Activated CD8-positive, alpha-beta T cell treated with anti-CD3 and anti-CD28 coated beads for 36 hours (primary cell): ENCODE measurements around the gene DAB2IP. TPM values are rescaled to one million over a fixed set of nuclear protein-coding genes. Genes with fewer than 3 reads are reported as not detected.

Experiments used
- ATAC-seq: fragments of 200-7000 bp; cut with Tn5 transposase; one replicate; pipeline ENCODE4 v1.10.0; 2021; ENCODE audit warnings: mild to moderate bottlenecking, moderate library complexity
- CTCF ChIA-PET: fragments of 350-600 bp; sonication (Branson Sonifier 250); formaldehyde crosslinking; loops from one replicate; lab custom pipeline; 2021; ENCODE audit warnings: antibody characterized with exemption; lab: Charles Lee
- POLR2A ChIA-PET: fragments of 350-600 bp; sonication (Branson Sonifier 250); formaldehyde crosslinking; loops from one replicate; lab custom pipeline; 2021; ENCODE audit warnings: antibody characterized with exemption; lab: Charles Lee
- DNase-seq: peaks from one replicate; pipeline ENCODE4 v3.0.0-alpha.2; 2020
- H3K27ac Mint-ChIP-seq: one replicate; pipeline ENCODE4 v1.8.0; 2021; ENCODE audit warnings: mild to moderate bottlenecking, mixed read lengths
- H3K27me3 Mint-ChIP-seq: one replicate; pipeline ENCODE4 v1.8.0; 2021; ENCODE audit warnings: mixed read lengths
- H3K36me3 Mint-ChIP-seq: one replicate; pipeline ENCODE4 v1.8.0; 2021; ENCODE audit warnings: low read depth, mixed read lengths
- H3K4me1 Mint-ChIP-seq: one replicate; pipeline ENCODE4 v1.8.0; 2021; ENCODE audit warnings: low read depth, mixed read lengths
- H3K4me3 Mint-ChIP-seq: one replicate; pipeline ENCODE4 v1.8.0; 2021; ENCODE audit warnings: mild to moderate bottlenecking, moderate library complexity, mixed read lengths
- H3K9me3 Mint-ChIP-seq: one replicate; pipeline ENCODE4 v1.8.0; 2021; ENCODE audit warnings: mixed read lengths
- intact Hi-C: fragments of 100-400 bp; cut with micrococcal nuclease; formaldehyde crosslinking; loops from one replicate; pipeline ENCODE4 v1.10.0; 2022
- total RNA-seq, 2 experiments: library from RNA; stranded (reverse); gene quantifications; one replicate each; pipeline ENCODE4 v1.2.3, GENCODE V29; 2021
- TF ChIP-seq, protein P1 (sequence below): fragments of 200-600 bp; IDR thresholded peaks from one replicate; pipeline ENCODE4 v1.8.0; 2022; ENCODE audit warnings: antibody characterized with exemption, mild to moderate bottlenecking

Gene DAB2IP
- total RNA-seq, 2 experiments from 2014 or later: 0.54 to 1.5 TPM

DNA sequence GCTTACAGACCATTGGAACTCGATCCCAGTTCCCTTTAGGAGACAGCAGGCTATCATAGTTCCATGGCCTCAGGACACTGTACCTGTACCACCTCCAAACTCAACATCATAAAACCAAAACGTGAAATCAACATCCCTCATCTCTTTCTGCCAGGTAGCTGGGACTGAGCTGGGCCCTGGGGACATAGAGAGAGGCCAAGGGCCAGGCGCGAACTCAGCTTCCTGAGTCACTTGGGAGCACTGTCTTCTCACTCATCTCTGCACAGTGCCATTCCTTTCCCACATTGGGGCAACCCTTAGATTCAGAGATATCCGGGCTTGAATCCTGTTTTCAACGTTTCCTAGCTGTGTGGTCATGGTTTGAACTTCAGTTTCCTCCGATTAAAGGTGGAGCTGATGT, 12.2 kb downstream of the DAB2IP start:
- Mint-ChIP-seq H3K36me3 (no peaks in the 10 kb centered on the region), H3K9me3 (no peaks in the 10 kb centered on the region), H3K4me1 (no peaks in the 10 kb centered on the region), H3K27ac (no peak overlapping the region), H3K4me3 (no peak overlapping the region), H3K27me3 (peaks cover 10% of the 10 kb centered on the region)
- ChIA-PET CTCF (interaction anchor here (1.0 to 2.0 kb wide), 3 partner anchors 21 to 299 kb away, joined by 3 to 6 read pairs (median 4); no protein-coding TSS in a partner anchor), POLR2A (no interaction called here)
- ATAC-seq (no peak), DNase-seq (no peak)
- TF ChIP-seq, protein P1, sequence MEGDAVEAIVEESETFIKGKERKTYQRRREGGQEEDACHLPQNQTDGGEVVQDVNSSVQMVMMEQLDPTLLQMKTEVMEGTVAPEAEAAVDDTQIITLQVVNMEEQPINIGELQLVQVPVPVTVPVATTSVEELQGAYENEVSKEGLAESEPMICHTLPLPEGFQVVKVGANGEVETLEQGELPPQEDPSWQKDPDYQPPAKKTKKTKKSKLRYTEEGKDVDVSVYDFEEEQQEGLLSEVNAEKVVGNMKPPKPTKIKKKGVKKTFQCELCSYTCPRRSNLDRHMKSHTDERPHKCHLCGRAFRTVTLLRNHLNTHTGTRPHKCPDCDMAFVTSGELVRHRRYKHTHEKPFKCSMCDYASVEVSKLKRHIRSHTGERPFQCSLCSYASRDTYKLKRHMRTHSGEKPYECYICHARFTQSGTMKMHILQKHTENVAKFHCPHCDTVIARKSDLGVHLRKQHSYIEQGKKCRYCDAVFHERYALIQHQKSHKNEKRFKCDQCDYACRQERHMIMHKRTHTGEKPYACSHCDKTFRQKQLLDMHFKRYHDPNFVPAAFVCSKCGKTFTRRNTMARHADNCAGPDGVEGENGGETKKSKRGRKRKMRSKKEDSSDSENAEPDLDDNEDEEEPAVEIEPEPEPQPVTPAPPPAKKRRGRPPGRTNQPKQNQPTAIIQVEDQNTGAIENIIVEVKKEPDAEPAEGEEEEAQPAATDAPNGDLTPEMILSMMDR: no peak
- intact Hi-C loops: no loop called here

GRCh38 chr9:121666294-121666693, 14.9 kb downstream of the DAB2IP start:
- peaks cover 16% of the 10 kb centered on the region for H3K27me3 Mint-ChIP-seq
- no peak overlapping the region for H3K27ac Mint-ChIP-seq
- ATAC-seq (no peak), DNase-seq (no peak)
- H3K4me1 Mint-ChIP-seq: no peaks in the 10 kb centered on the region
- CTCF ChIA-PET: interaction anchor here (1.0 kb wide), 1 partner anchor 18 kb away, joined by 3 read pairs; no protein-coding TSS in a partner anchor
- POLR2A ChIA-PET: no interaction called here
- H3K36me3 Mint-ChIP-seq: no peaks in the 10 kb centered on the region
- TF ChIP-seq, protein P1: no peak
- intact Hi-C loops: no loop called here
- no peaks in the 10 kb centered on the region for H3K9me3 Mint-ChIP-seq
- H3K4me3 Mint-ChIP-seq: no peak overlapping the region

DNA sequence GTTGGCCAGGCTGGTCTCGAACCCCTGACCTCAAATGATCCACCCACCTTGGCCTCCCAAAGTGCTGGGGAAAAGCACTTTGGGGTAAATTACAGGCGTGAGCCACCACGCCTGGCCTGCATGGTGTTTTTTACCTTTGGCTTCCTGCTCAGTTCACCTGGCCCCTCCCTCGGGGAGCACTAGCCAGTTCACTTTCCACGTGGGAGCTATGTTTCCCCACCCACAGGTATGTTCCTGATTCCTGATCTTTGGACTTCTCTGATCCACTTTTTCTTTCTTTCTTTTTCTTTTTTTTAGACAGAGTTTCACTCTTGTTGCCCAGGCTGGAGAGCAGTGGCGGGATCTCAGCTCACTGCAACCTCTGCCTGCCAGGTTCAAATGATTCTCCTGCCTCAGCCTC, 15.8 kb downstream of the DAB2IP start:
- POLR2A ChIA-PET: no interaction called here
- H3K9me3 Mint-ChIP-seq: no peaks in the 10 kb centered on the region
- CTCF ChIA-PET: interaction anchor here (0.6 to 1.0 kb wide), 2 partner anchors 17 to 654 kb away, joined by 3 read pairs; no protein-coding TSS in a partner anchor
- H3K27me3 Mint-ChIP-seq: peaks cover 17% of the 10 kb centered on the region
- no peak for DNase-seq
- H3K27ac Mint-ChIP-seq: no peak overlapping the region
- no peaks in the 10 kb centered on the region for H3K4me1 Mint-ChIP-seq
- no peak for ATAC-seq
- intact Hi-C loops: no loop called here
- H3K36me3 Mint-ChIP-seq: no peaks in the 10 kb centered on the region
- TF ChIP-seq, protein P1: no peak
- H3K4me3 Mint-ChIP-seq: no peak overlapping the region

DNA sequence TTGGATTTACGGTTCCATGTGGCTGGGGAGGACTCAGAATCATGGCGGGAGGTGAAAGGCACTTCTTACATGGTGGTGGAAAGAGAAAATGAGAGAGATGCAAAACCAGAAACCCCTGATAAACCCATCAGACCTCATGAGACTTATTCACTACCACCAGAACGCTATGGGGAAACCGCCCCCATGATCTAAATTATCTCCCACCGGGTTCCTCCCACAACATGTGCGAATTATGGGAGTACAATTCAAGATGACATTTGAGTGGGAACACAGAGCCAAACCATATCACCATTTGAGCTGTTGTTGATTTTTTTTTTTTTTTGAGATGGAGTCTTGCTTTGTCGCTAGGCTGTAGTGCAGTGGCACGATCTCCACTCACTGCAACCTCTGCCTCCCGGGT, 16.5 kb downstream of the DAB2IP start:
- DNase-seq: no peak
- no peak for ATAC-seq
- H3K9me3 Mint-ChIP-seq: no peaks in the 10 kb centered on the region
- H3K27ac Mint-ChIP-seq: no peak overlapping the region
- POLR2A ChIA-PET: no interaction called here
- TF ChIP-seq, protein P1: no peak
- H3K4me3 Mint-ChIP-seq: no peak overlapping the region
- intact Hi-C loops: no loop called here
- H3K4me1 Mint-ChIP-seq: no peaks in the 10 kb centered on the region
- H3K27me3 Mint-ChIP-seq: peaks cover 16% of the 10 kb centered on the region
- no peaks in the 10 kb centered on the region for H3K36me3 Mint-ChIP-seq
- CTCF ChIA-PET: no interaction called here

GRCh38 chr9:121670431-121670830, 19.0 kb downstream of the DAB2IP start:
- DNase-seq: no peak
- H3K36me3 Mint-ChIP-seq: no peaks in the 10 kb centered on the region
- no peaks in the 10 kb centered on the region for H3K4me1 Mint-ChIP-seq
- TF ChIP-seq, protein P1: no peak
- no peak for ATAC-seq
- ChIA-PET CTCF (interaction anchor here (0.8 kb wide), 1 partner anchor 25 kb away, joined by 3 read pairs; no protein-coding TSS in a partner anchor), POLR2A (no interaction called here)
- intact Hi-C loops: no loop called here
- no peak overlapping the region for H3K27ac Mint-ChIP-seq
- H3K27me3 Mint-ChIP-seq: peaks cover 12% of the 10 kb centered on the region
- H3K9me3 Mint-ChIP-seq: no peaks in the 10 kb centered on the region
- no peak overlapping the region for H3K4me3 Mint-ChIP-seq
